GM23338 (cell line): ENCODE results near the gene IGF1R. TPM values are rescaled to one million over a fixed set of nuclear protein-coding genes. Genes with fewer than 3 reads are reported as not detected.

Experiments used
- ATAC-seq: fragments of 200-7000 bp; cut with Tn5 transposase; 3 replicates; pipeline ENCODE4 v1.9.1; 2020
- DNase-seq: peaks from one replicate; pipeline ENCODE4 v3.0.0-alpha.2; 2015; ENCODE audit warnings: low spot score
- H2AFZ ChIP-seq: fragments of 200-600 bp; sonication (generic); 2 replicates; pipeline ENCODE4 v1.8.0; 2016; ENCODE audit warnings: antibody characterized with exemption, mild to moderate bottlenecking, moderate library complexity
- H3F3A ChIP-seq: fragments of 200-600 bp; sonication (generic); replicated peaks from 2 replicates; pipeline ENCODE4 v1.8.0; 2017; ENCODE audit warnings: antibody characterized with exemption, mixed run types, low read depth
- H3K27ac ChIP-seq: fragments of 200-600 bp; sonication (generic); 2 replicates; pipeline ENCODE4 v1.6.1; 2016; ENCODE audit warnings: low read depth
- H3K27me3 ChIP-seq: fragments of 200-600 bp; sonication (generic); 2 replicates; pipeline ENCODE4 v1.8.0; 2016; ENCODE audit warnings: mild to moderate bottlenecking, mixed run types, moderate library complexity; ENCODE audit not compliant: insufficient read depth
- H3K36me3 ChIP-seq: fragments of 200-600 bp; sonication (generic); 2 replicates; pipeline ENCODE4 v1.8.0; 2016; ENCODE audit warnings: mild to moderate bottlenecking; ENCODE audit not compliant: insufficient read depth
- H3K4me1 ChIP-seq: fragments of 200-600 bp; sonication (generic); 2 replicates; pipeline ENCODE4 v1.8.0; 2016; ENCODE audit warnings: mild to moderate bottlenecking, moderate library complexity; ENCODE audit not compliant: insufficient read depth
- H3K4me2 ChIP-seq: fragments of 200-600 bp; sonication (generic); 2 replicates; pipeline ENCODE4 v1.7.1; 2017; ENCODE audit warnings: mixed run types
- H3K4me3 ChIP-seq: fragments of 200-600 bp; sonication (generic); 2 replicates; pipeline ENCODE4 v1.6.1; 2016; ENCODE audit warnings: mixed run types
- H3K79me2 ChIP-seq: fragments of 200-600 bp; sonication (generic); replicated peaks from 2 replicates; pipeline ENCODE4 v1.8.0; 2017; ENCODE audit warnings: mild to moderate bottlenecking; ENCODE audit not compliant: insufficient read depth
- H3K9me2 ChIP-seq: fragments of 200-600 bp; sonication (generic); 2 replicates; pipeline ENCODE4 v1.8.0; 2017; ENCODE audit not compliant: insufficient read depth
- H4K20me1 ChIP-seq: fragments of 200-600 bp; sonication (generic); replicated peaks from 2 replicates; pipeline ENCODE4 v1.8.0; 2017; ENCODE audit warnings: mild to moderate bottlenecking; ENCODE audit not compliant: insufficient read depth
- H3K27ac Mint-ChIP-seq: 2 replicates; pipeline ENCODE4 v1.8.0; 2020; ENCODE audit warnings: inconsistent platforms, mild to moderate bottlenecking, moderate library complexity, mixed read lengths
- H3K27me3 Mint-ChIP-seq: 3 replicates; pipeline ENCODE4 v1.8.0; 2022; ENCODE audit warnings: low read depth, mild to moderate bottlenecking, moderate library complexity, mixed read lengths, inconsistent platforms; ENCODE audit not compliant: insufficient read depth, poor library complexity
- H3K36me3 Mint-ChIP-seq: 3 replicates; pipeline ENCODE4 v1.8.0; 2021; ENCODE audit warnings: low read depth, mild to moderate bottlenecking, inconsistent platforms, moderate library complexity, mixed read lengths
- H3K4me1 Mint-ChIP-seq: 3 replicates; pipeline ENCODE4 v1.8.0; 2020; ENCODE audit warnings: mild to moderate bottlenecking, inconsistent platforms, mixed read lengths
- H3K4me3 Mint-ChIP-seq: 3 replicates; pipeline ENCODE4 v1.8.0; 2021; ENCODE audit warnings: moderate library complexity, mild to moderate bottlenecking, inconsistent platforms, mixed read lengths
- H3K9me3 Mint-ChIP-seq: 3 replicates; pipeline ENCODE4 v1.8.0; 2020; ENCODE audit warnings: moderate library complexity, mild to moderate bottlenecking, inconsistent platforms, mixed read lengths
- CTCF ChIP-seq, 2 experiments: fragments of 200-600 bp in 1 of 2; sonication (generic) in 1 of 2; conservative IDR thresholded peaks; 2 replicates each; pipeline versions ENCODE4 v1.5.1 to v1.6.1; 2016 to 2017; ENCODE audit warnings: antibody characterized with exemption in 2 of 2, low read depth in 2 of 2, mild to moderate bottlenecking in 2 of 2, moderate library complexity in 1 of 2
- ETS1 ChIP-seq: IDR thresholded peaks from 2 replicates; pipeline ENCODE4 v1.6.1; 2016; ENCODE audit warnings: antibody characterized with exemption
- NANOG ChIP-seq: IDR thresholded peaks from 2 replicates; pipeline ENCODE4 v1.6.1; 2016; ENCODE audit warnings: antibody characterized with exemption, borderline replicate concordance
- POLR2AphosphoS5 ChIP-seq: IDR thresholded peaks from 2 replicates; pipeline ENCODE4 v1.6.1; 2016; ENCODE audit warnings: antibody characterized with exemption, low read depth
- REST ChIP-seq: IDR thresholded peaks from one replicate; pipeline ENCODE4 v1.6.1; 2018; ENCODE audit warnings: antibody characterized with exemption; ENCODE audit not compliant: unreplicated experiment
- STAT1 ChIP-seq: IDR thresholded peaks from one replicate; pipeline ENCODE4 v1.6.1; 2016; ENCODE audit warnings: antibody characterized with exemption; ENCODE audit not compliant: unreplicated experiment
- ZNF331 ChIP-seq: fragments of 250-450 bp; sonication (Bioruptor Pico); IDR thresholded peaks from 2 replicates; pipeline ENCODE4 v1.5.0; 2020; ENCODE audit warnings: low read depth, mild to moderate bottlenecking, moderate library complexity
- polyA plus RNA-seq: library from polyadenylated mRNA; unstranded; fragments of >200 nt; fragmentation: Nextera tagmentation; extraction: Ambion mirVana; gene quantifications from 2 replicates; pipeline ENCODE4 v1.2.1, GENCODE V29; 2016
- total RNA-seq: library from RNA; depleted of rRNA; stranded (reverse); fragments of >200 nt; shearing (Covaris generic); gene quantifications from 2 replicates; pipeline ENCODE4 v1.2.3, GENCODE V29; 2014

Gene IGF1R
- total and polyA plus RNA-seq, 2 experiments from 2014 or later, result 20.4 to 92.2 TPM

- Histone ChIP-seq H3K4me2 (peak overlapping the region; percentile 79), H3K9me2 (no peaks in the 10 kb centered on the region), H3K27me3 (no peaks in the 10 kb centered on the region), H3K27ac (no peak overlapping the region), H3K4me1 (peaks cover 38% of the 10 kb centered on the region), H3K36me3 (no peaks in the 10 kb centered on the region), H2AFZ (no peak overlapping the region), H3K4me3 (peak overlapping the region; percentile 92), H4K20me1 (peaks cover 21% of the 10 kb centered on the region; the same call in 1 of the 2 replicates), H3K79me2 (peaks cover 64% of the 10 kb centered on the region), H3F3A (no peaks in the 10 kb centered on the region; the same call in 1 of the 2 replicates)
- no peak for TF ChIP-seq STAT1
- TF ChIP-seq ZNF331 (CRISPR knock-in tag), result no peak
- 0 out of 2 replicates have a peak, but pooled peaks have one; percentile 23 for TF ChIP-seq ETS1
- ATAC-seq, result peak; percentile 4; the same call in 2 of the 3 replicates
- Mint-ChIP-seq H3K9me3 (peaks cover 3% of the 10 kb centered on the region; the same call in 2 of the 3 replicates), H3K27me3 (peaks cover 9% of the 10 kb centered on the region), H3K36me3 (no peaks in the 10 kb centered on the region; the same call in 2 of the 3 replicates), H3K4me1 (peaks cover 28% of the 10 kb centered on the region), H3K27ac (peak overlapping the region; percentile 96), H3K4me3 (peak overlapping the region; percentile 85)
- DNase-seq, result peak; percentile 69
Measured at GRCh38 chr15:98648654-98649471, 524 bp downstream of the IGF1R start.

GRCh38 chr15:98649472-98650416 is 1.4 kb downstream of the IGF1R start:
- ATAC-seq (peak; percentile 14), DNase-seq (no peak)
- H2AFZ ChIP-seq, result no peak overlapping the region
- peak overlapping the region; percentile 93 for H3K4me3 Mint-ChIP-seq
- H3K79me2 ChIP-seq, result peaks cover 73% of the 10 kb centered on the region
- H3K4me1 Mint-ChIP-seq, result peaks cover 33% of the 10 kb centered on the region
- H4K20me1 ChIP-seq, result peaks cover 30% of the 10 kb centered on the region; the same call in 1 of the 2 replicates
- peaks cover 47% of the 10 kb centered on the region for H3K4me1 ChIP-seq
- peaks cover 3% of the 10 kb centered on the region; the same call in 2 of the 3 replicates for H3K9me3 Mint-ChIP-seq
- no peak overlapping the region for H3K27ac Mint-ChIP-seq
- H3K4me3 ChIP-seq, result peak overlapping the region; percentile 92
- H3K27me3 Mint-ChIP-seq, result peaks cover 9% of the 10 kb centered on the region
- no peak overlapping the region for H3K27ac ChIP-seq
- H3K4me2 ChIP-seq, result peak overlapping the region; percentile 79
- H3K36me3 ChIP-seq, result no peaks in the 10 kb centered on the region
- no peaks in the 10 kb centered on the region for H3K9me2 ChIP-seq
- H3K27me3 ChIP-seq, result no peaks in the 10 kb centered on the region
- H3K36me3 Mint-ChIP-seq, result no peaks in the 10 kb centered on the region; the same call in 2 of the 3 replicates
- no peaks in the 10 kb centered on the region for H3F3A ChIP-seq
- TF ChIP-seq NANOG (no peak), ZNF331 (CRISPR knock-in tag) (no peak), REST (no peak), POLR2AphosphoS5 (no peak), ETS1 (no peak), STAT1 (no peak), CTCF (conservative IDR thresholded peaks at IDR 0.05; ENCODE audit: low read depth in 2 of 2) (no peak)
